Measurements from ENCODE around the gene KLK5.
"Not testable (repeated sequence)": the region's sequence is repeated elsewhere in the genome, so short reads cannot be mapped to it uniquely, and the experiment has no call there.

KLK5 gene

GRCh38 chr19:50952910-50953309 lies at the start of gene KLK5:
TSS of gene KLK5 (minus strand) at chr19:50953038. CDS start at chr19:50952657, 381 bp downstream.
- DNase-seq, result no peak

- no peak for DNase-seq
These were observed 49.3 kb upstream of the KLK5 start for GRCh38 chr19:51002089-51002532.

GRCh38 chr19:51001515-51001914 lies 48.7 kb upstream of the KLK5 start, which contains the start of gene KLK8:
TSS of gene KLK8 (minus strand) at chr19:51001604. CDS start at chr19:51001167, 437 bp downstream.
- DNase-seq, result no peak

GRCh38 chr19:51000981-51001380 lies 48.1 kb upstream of the KLK5 start:
- DNase-seq, result no peak

GRCh38 chr19:51000426-51000825 lies 47.6 kb upstream of the KLK5 start:
- no peak for DNase-seq

- no peak for DNase-seq
These were observed 45.8 kb upstream of the KLK5 start for GRCh38 chr19:50998686-50999085.

GRCh38 chr19:50998061-50998460 lies 45.2 kb upstream of the KLK5 start:
- no peak for DNase-seq

GRCh38 chr19:50994129-50994528 lies 41.3 kb upstream of the KLK5 start:
- DNase-seq, result no peak

- DNase-seq, result no peak
These were observed 39.8 kb upstream of the KLK5 start for GRCh38 chr19:50992666-50993035.

GRCh38 chr19:50984416-50984815 lies 31.6 kb upstream of the KLK5 start:
- DNase-seq, result not testable (repeated sequence)

GRCh38 chr19:50983625-50984292 lies 30.9 kb upstream of the KLK5 start, which contains the start of gene KLK7:
TSS of gene KLK7 (minus strand) at chr19:50983917. CDS start at chr19:50982399, 1,518 bp downstream.
- no peak for DNase-seq

- DNase-seq, result no peak
These were observed 29.3 kb upstream of the KLK5 start for GRCh38 chr19:50982186-50982585.

- DNase-seq, result no peak
These were observed 28.8 kb upstream of the KLK5 start for GRCh38 chr19:50981587-50982146.

GRCh38 chr19:50980208-50980607 lies 27.4 kb upstream of the KLK5 start:
- no peak for DNase-seq

GRCh38 chr19:50979758-50980157 lies 26.9 kb upstream of the KLK5 start:
- DNase-seq, result no peak

GRCh38 chr19:50978772-50979390 lies 26.0 kb upstream of the KLK5 start:
- DNase-seq, result no peak

- DNase-seq, result no peak
These were observed 24.8 kb upstream of the KLK5 start for GRCh38 chr19:50977626-50978025.

- DNase-seq, result no peak
These were observed 22.9 kb upstream of the KLK5 start for GRCh38 chr19:50975766-50976165.

- no peak for DNase-seq
These were observed 22.1 kb upstream of the KLK5 start for GRCh38 chr19:50974702-50975556.

GRCh38 chr19:50972795-50973376 lies 20.0 kb upstream of the KLK5 start:
- no peak for DNase-seq

- not testable (repeated sequence) for DNase-seq
These were observed 17.0 kb upstream of the KLK5 start for GRCh38 chr19:50969810-50970209.

- no peak for DNase-seq
These were observed 16.5 kb upstream of the KLK5 start, which contains the start of gene KLK6 for GRCh38 chr19:50969413-50969760. TSS of gene KLK6 (minus strand) at chr19:50969591. CDS start at chr19:50968104, 1,487 bp downstream.
